Lower lobe of right lung (tissue), 2 donors: Measurements from ENCODE around the gene PTPN12. TPM values are rescaled to one million over a fixed set of nuclear protein-coding genes. Genes with fewer than 3 reads are reported as not detected.

ENCODE experiments used
- ATAC-seq, 2 donors: fragments of 200-7000 bp; cut with Tn5 transposase; one replicate each; pipeline ENCODE4 v1.9.1; 2020 to 2022; ENCODE audit warnings: mild to moderate bottlenecking in 2 of 2, moderate library complexity in 2 of 2
- DNase-seq: peaks from one replicate; pipeline ENCODE4 v3.0.0-alpha.2; 2020
- H3K27ac ChIP-seq: fragments of 200-600 bp; one replicate; pipeline ENCODE4 v1.8.0; 2022
- H3K27me3 ChIP-seq: fragments of 200-600 bp; one replicate; pipeline ENCODE4 v1.8.0; 2022; ENCODE audit warnings: low read depth
- H3K36me3 ChIP-seq: fragments of 200-600 bp; one replicate; pipeline ENCODE4 v1.8.0; 2022; ENCODE audit warnings: mild to moderate bottlenecking
- H3K4me1 ChIP-seq: fragments of 200-600 bp; one replicate; pipeline ENCODE4 v1.8.0; 2022
- H3K4me3 ChIP-seq: fragments of 200-600 bp; one replicate; pipeline ENCODE4 v1.8.0; 2022; ENCODE audit warnings: mild to moderate bottlenecking
- H3K9me3 ChIP-seq: fragments of 200-600 bp; one replicate; pipeline ENCODE4 v1.8.0; 2022
- CTCF ChIP-seq: fragments of 200-600 bp; IDR thresholded peaks from one replicate; pipeline ENCODE4 v1.8.0; 2022; ENCODE audit warnings: antibody characterized with exemption, mild to moderate bottlenecking
- intact Hi-C: fragments of 100-400 bp; cut with DNase I; formaldehyde crosslinking; loops from one replicate; pipeline ENCODE4 v1.11.0; 2022
- total RNA-seq: library from RNA; stranded (reverse); fragmentation: NEBNext Ultra II Directional; extraction: Animal tissue kit (Norgen Biotek cat#: 25700); gene quantifications from one replicate; pipeline ENCODE4 v1.2.1, GENCODE V29; 2021
- donor health status: DM: no; HTN: yes; CAD: no; lungs with severe emphysema.

The PTPN12 gene
- total RNA-seq, 1 donor from 2014 or later, result 164 TPM

DNA sequence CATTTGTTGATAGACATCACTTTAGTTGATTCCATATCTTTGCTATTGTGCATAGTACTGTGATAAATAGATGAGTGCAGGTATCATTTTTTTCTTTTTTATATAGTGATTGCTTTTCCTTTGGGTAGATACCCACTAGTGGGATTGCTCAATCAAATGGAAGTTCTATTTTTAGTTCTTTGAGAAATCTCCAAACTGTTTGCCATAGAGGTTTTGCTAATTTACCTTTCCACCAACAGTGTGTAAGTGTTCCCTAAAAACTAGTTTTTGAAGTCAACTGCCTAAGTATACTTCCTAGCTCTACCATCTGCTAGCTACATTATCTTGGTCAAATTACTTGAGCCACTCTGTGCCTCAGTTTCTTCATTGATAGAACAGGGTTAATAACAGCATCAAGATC is 127.6 kb downstream of the PTPN12 start:
- H3K36me3 ChIP-seq, result peaks cover 41% of the 10 kb centered on the region
- H3K27ac ChIP-seq, result no peak overlapping the region

GRCh38 chr7:77665161-77665560 is 128.1 kb downstream of the PTPN12 start:
- no peak overlapping the region for H3K4me3 ChIP-seq
- H3K4me1 ChIP-seq, result no peaks in the 10 kb centered on the region
- H3K27ac ChIP-seq, result no peak overlapping the region
- intact Hi-C loops, result no loop called here
- DNase-seq, result no peak
- peak in 1 of 2 donors; percentile 31 for ATAC-seq
- H3K27me3 ChIP-seq, result no peaks in the 10 kb centered on the region
- H3K9me3 ChIP-seq, result no peaks in the 10 kb centered on the region
- H3K36me3 ChIP-seq, result peaks cover 38% of the 10 kb centered on the region
- no peak for TF ChIP-seq CTCF

More for the DNA sequence above, 127.6 kb downstream of the PTPN12 start:
- no peak overlapping the region for H3K4me3 ChIP-seq
- no peaks in the 10 kb centered on the region for H3K4me1 ChIP-seq
- no peak for TF ChIP-seq CTCF
- ATAC-seq (peak in 1 of 2 donors; percentile 9), DNase-seq (no peak)
- no peaks in the 10 kb centered on the region for H3K9me3 ChIP-seq
- intact Hi-C loops, result no loop called here
- no peaks in the 10 kb centered on the region for H3K27me3 ChIP-seq

GRCh38 chr7:77667459-77668086 is 130.5 kb downstream of the PTPN12 start:
- DNase-seq (no peak), ATAC-seq (no peak)
- no peak for TF ChIP-seq CTCF
- H3K9me3 ChIP-seq, result no peaks in the 10 kb centered on the region
- peaks cover 34% of the 10 kb centered on the region for H3K36me3 ChIP-seq
- no peak overlapping the region for H3K4me3 ChIP-seq
- no peak overlapping the region for H3K27ac ChIP-seq
- no peaks in the 10 kb centered on the region for H3K4me1 ChIP-seq
- H3K27me3 ChIP-seq, result no peaks in the 10 kb centered on the region
- intact Hi-C loops, result no loop called here

- H3K27me3 ChIP-seq, result no peaks in the 10 kb centered on the region
- peak; percentile 69 to 85 for ATAC-seq
- H3K4me1 ChIP-seq, result no peaks in the 10 kb centered on the region
- peak; percentile 54 for DNase-seq
- no peaks in the 10 kb centered on the region for H3K36me3 ChIP-seq
- no peak for TF ChIP-seq CTCF
- H3K4me3 ChIP-seq, result no peak overlapping the region
- H3K9me3 ChIP-seq, result no peaks in the 10 kb centered on the region
- intact Hi-C loops, result no loop called here
- no peak overlapping the region for H3K27ac ChIP-seq
Measured at GRCh38 chr7:77674878-77675277, 137.8 kb downstream of the PTPN12 start.

- Histone ChIP-seq H3K27me3 (no peaks in the 10 kb centered on the region), H3K36me3 (peaks cover 15% of the 10 kb centered on the region), H3K4me3 (no peak overlapping the region), H3K4me1 (peaks cover 12% of the 10 kb centered on the region), H3K9me3 (no peaks in the 10 kb centered on the region), H3K27ac (no peak overlapping the region)
- intact Hi-C loops, result no loop called here
- ATAC-seq (peak; percentile 61 to 65), DNase-seq (no peak)
- no peak for TF ChIP-seq CTCF
Measured at GRCh38 chr7:77679608-77680007, 142.5 kb downstream of the PTPN12 start.
